GM12865 (cell line): Measurements from ENCODE around the gene ZNF488.

Experiments used
- DNase-seq: peaks from one replicate; pipeline ENCODE4 v3.0.0; 2010; ENCODE audit warnings: low read depth
- H3K4me3 ChIP-seq: 2 replicates; pipeline ENCODE4 v1.5.1; 2011; ENCODE audit warnings: mild to moderate bottlenecking, low read depth, low read length, control low read depth
- CTCF ChIP-seq: IDR thresholded peaks from 2 replicates; pipeline ENCODE4 v1.5.1; 2011; ENCODE audit warnings: low read length, control low read depth, low read depth, inconsistent platforms; ENCODE audit not compliant: insufficient read depth; ENCODE audit errors: missing control alignments

The ZNF488 gene

DNA sequence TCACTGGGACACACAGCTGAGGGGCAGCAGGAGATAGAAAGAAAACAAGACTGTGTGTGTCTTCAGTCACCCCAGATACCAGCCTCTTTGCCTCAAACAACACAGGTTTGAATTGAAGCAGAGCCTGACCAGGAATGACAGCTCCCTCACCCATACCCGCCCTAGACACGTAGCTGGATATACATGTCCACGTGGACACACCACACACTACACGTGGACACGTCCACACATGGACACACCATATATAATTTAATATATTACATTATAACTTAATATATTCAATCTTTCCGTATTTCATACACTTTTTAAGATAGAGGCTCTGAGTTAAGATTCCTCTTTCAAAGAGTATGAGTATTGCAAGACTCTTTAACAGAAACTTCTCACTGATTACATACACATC, 50.6 kb downstream of the ZNF488 start:
- no peak for TF ChIP-seq CTCF
- H3K4me3 ChIP-seq: no peak overlapping the region
- no peak for DNase-seq

DNA sequence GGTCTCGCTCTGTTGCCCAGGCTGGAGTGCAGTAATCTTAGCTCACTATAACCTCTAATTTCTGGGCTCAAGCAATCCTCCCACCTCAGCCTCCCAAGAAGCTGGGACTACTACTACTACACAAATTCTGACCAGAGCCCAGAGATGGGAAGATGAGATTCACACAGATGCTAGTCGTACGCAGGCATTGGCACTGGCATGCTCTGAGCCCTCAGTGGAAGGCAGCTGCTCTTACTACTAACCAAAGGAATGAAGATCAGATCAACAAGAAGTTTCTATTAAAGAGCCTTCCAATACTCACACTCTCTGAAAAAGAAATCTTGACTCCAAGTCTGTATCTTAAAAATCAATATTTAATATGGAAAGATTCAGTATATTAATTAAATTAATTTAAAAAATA, 51.1 kb downstream of the ZNF488 start:
- no peak for DNase-seq
- H3K4me3 ChIP-seq: no peak overlapping the region
- TF ChIP-seq CTCF: no peak

DNA sequence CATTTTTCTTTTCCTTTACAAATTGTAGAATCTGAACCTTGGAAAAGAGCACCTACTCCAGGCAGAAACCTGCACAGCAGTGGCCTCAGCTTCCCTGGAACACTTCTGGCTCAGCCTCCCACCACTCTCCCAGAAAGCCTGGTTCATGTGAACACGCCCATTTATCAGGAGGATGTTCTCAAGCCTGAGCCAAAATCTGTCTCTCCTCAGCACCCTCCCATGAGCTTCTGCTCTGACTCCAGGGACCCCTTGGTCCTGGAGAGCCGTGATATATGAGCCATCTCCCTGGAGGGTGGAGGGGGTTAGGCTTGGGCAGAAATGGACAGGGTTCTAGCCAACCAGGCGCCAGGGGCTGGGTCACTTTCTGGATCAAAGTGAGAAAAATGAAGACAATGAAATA, 51.7 kb downstream of the ZNF488 start:
- no peak for DNase-seq
- H3K4me3 ChIP-seq: no peak overlapping the region
- no peak for TF ChIP-seq CTCF

DNA sequence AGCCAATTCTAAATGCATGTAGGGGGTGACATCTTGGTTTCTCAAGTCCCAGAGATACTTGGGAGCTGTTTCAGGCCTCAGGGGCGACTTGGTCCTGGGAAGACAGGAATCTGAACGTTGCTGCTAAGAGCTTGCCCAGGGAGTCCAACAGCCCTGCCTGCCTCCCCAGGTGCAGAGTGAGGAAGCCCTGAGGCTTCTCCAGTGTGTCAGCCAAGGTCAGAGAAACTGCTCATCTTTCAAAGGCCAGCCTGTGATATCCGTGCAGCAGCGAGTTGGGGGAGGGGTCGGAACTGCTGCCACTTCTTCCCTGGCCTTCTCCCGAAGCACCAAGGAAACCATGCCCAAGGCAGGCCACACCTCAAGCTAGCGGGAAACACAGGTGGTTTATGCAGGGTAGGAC, 52.1 kb downstream of the ZNF488 start:
- H3K4me3 ChIP-seq: no peak overlapping the region
- no peak for TF ChIP-seq CTCF
- no peak for DNase-seq

- no peak for DNase-seq
- TF ChIP-seq CTCF: no peak
- H3K4me3 ChIP-seq: no peak overlapping the region
These were observed 52.6 kb downstream of the ZNF488 start for GRCh38 chr10:47331491-47331890.

DNA sequence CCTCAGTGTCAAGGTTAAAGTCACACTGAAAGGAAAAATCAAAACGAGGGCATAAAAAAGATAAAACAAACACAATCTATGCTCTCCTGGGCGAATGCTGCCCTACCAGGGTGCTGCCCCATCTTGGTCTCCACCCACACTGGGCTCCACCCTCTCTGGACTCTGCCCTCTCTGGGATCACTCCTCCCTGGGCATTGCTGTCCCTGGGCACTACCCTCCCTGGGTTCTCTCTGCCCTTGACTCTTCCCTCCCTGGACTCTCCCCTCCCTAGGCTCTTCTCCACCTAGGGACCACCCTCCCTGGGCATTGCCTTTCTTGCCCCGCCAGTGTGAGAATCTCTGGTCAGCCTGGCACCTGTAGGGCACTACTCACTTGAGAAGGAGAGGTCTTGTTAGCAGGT, 53.3 kb downstream of the ZNF488 start:
- DNase-seq: no peak
- no peak overlapping the region for H3K4me3 ChIP-seq
- no peak for TF ChIP-seq CTCF

- no peak for TF ChIP-seq CTCF
- DNase-seq: no peak
- H3K4me3 ChIP-seq: no peak overlapping the region
These were observed 53.7 kb downstream of the ZNF488 start for GRCh38 chr10:47330366-47330765.
